Tibial nerve (tissue), 4 donors: ENCODE results near the gene ZNF335. TPM values are rescaled to one million over a fixed set of nuclear protein-coding genes. Genes with fewer than 3 reads are reported as not detected.

Experiments used
- DNase-seq, 2 donors: peaks; one replicate each; pipeline ENCODE4 v3.0.0-alpha.2; 2019; ENCODE audit warnings: low spot score in 2 of 2
- H3K27ac ChIP-seq, 4 donors: fragments of 200-600 bp; sonication (generic) in 3 of 4; one replicate each; pipeline ENCODE4 v1.5.1; 2017 to 2019; ENCODE audit warnings: mild to moderate bottlenecking in 1 of 4
- H3K27me3 ChIP-seq, 2 donors: fragments of 200-600 bp; sonication (generic) in 1 of 2; one replicate each; pipeline versions ENCODE4 v1.5.1 to v1.6.0; 2017 to 2019
- H3K36me3 ChIP-seq, 3 donors: fragments of 200-600 bp; sonication (generic); one replicate each; pipeline ENCODE4 v1.5.1; 2018 to 2019
- H3K4me1 ChIP-seq, 4 donors: fragments of 200-600 bp; sonication (generic) in 3 of 4; one replicate each; pipeline ENCODE4 v1.5.1; 2017 to 2019
- H3K4me3 ChIP-seq, 4 donors: fragments of 200-600 bp; sonication (generic) in 3 of 4; one replicate each; pipeline ENCODE4 v1.5.1; 2017 to 2019; ENCODE audit warnings: mild to moderate bottlenecking in 1 of 4, moderate library complexity in 1 of 4
- H3K9me3 ChIP-seq, 4 donors: fragments of 200-600 bp; sonication (generic) in 3 of 4; one replicate each; pipeline ENCODE4 v1.5.1; 2017 to 2019
- EP300 ChIP-seq, 2 donors: sonication (generic); formaldehyde crosslinking; IDR thresholded peaks; one replicate each; pipeline ENCODE4 v1.6.1; 2017; ENCODE audit warnings: antibody characterized with exemption in 2 of 2, mild to moderate bottlenecking in 1 of 2
- POLR2A ChIP-seq, 2 donors: fragments of 450-650 bp; IDR thresholded peaks; one replicate each; pipeline ENCODE4 v1.6.1; 2017; ENCODE audit warnings: antibody characterized with exemption in 2 of 2, mild to moderate bottlenecking in 2 of 2, moderate library complexity in 2 of 2
- WGBS, 2 donors: methylation state at CpG; one replicate each; pipeline ENCODE4 v1.1.5; 2018; 5-methylcytosine and 5-hydroxymethylcytosine counted together
- total RNA-seq, 4 donors: library from RNA; depleted of rRNA; stranded (reverse); fragments of >200 nt; gene quantifications; one replicate each; pipeline ENCODE4 v1.1.0, GENCODE V29; 2016
- TF ChIP-seq, protein P1 (sequence below), 5 experiments: fragments of 200-600 bp in 3 of 5; fragments of 450-650 bp in 2 of 5; sonication (generic) in 3 of 5; IDR thresholded peaks; one replicate each; pipeline ENCODE4 v1.5.1; 2016 to 2019; ENCODE audit warnings: antibody characterized with exemption in 5 of 5, mild to moderate bottlenecking in 3 of 5, moderate library complexity in 2 of 5

ZNF335 gene
- total RNA-seq, 4 donors from 2014 or later = 24.3 to 42.3 (median 28.6) TPM

GRCh38 chr20:45951925-45952834 is 19.8 kb downstream of the ZNF335 start:
- H3K4me3 ChIP-seq = no peak overlapping the region
- H3K27me3 ChIP-seq = no peaks in the 10 kb centered on the region
- H3K9me3 ChIP-seq = no peaks in the 10 kb centered on the region
- WGBS, 2 donors = 91 to 94% methylated on average over 11 to 19 of the region's 19 CpGs
- no peak overlapping the region for H3K27ac ChIP-seq
- peaks cover 0 to 8% (median 0%) of the 10 kb centered on the region in 4 donors for H3K4me1 ChIP-seq
- no peak for DNase-seq
- no peak for TF ChIP-seq EP300 (IDR thresholded peaks at IDR 0.05)
- no peak for TF ChIP-seq POLR2A (IDR thresholded peaks at IDR 0.05)
- TF ChIP-seq, protein P1, sequence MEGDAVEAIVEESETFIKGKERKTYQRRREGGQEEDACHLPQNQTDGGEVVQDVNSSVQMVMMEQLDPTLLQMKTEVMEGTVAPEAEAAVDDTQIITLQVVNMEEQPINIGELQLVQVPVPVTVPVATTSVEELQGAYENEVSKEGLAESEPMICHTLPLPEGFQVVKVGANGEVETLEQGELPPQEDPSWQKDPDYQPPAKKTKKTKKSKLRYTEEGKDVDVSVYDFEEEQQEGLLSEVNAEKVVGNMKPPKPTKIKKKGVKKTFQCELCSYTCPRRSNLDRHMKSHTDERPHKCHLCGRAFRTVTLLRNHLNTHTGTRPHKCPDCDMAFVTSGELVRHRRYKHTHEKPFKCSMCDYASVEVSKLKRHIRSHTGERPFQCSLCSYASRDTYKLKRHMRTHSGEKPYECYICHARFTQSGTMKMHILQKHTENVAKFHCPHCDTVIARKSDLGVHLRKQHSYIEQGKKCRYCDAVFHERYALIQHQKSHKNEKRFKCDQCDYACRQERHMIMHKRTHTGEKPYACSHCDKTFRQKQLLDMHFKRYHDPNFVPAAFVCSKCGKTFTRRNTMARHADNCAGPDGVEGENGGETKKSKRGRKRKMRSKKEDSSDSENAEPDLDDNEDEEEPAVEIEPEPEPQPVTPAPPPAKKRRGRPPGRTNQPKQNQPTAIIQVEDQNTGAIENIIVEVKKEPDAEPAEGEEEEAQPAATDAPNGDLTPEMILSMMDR (IDR thresholded peaks at IDR 0.05) = no peak
- peaks cover 3 to 91% (median 38%) of the 10 kb centered on the region in 3 donors for H3K36me3 ChIP-seq

DNA sequence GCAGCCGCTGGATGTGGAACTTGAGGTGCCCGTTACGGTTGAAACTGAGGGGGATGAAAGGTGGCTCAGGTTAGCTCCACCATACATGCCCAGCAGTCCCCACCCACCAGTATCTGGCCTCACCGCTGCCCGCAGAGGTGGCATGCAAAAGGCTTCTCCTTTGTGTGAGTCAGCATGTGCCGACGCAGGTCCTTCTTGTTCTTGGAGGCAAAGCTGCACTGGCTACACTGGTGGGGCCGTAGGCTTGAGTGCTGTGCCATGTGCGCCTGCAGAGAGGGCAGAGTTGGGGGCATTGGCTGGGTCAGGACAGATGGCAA is 21.7 kb downstream of the ZNF335 start:
- no peaks in the 10 kb centered on the region for H3K27me3 ChIP-seq
- WGBS, 2 donors = 85 to 86% methylated on average over 9 of the region's 9 CpGs
- no peaks in the 10 kb centered on the region for H3K9me3 ChIP-seq
- no peak for DNase-seq
- no peak overlapping the region for H3K4me3 ChIP-seq
- no peak overlapping the region for H3K27ac ChIP-seq
- TF ChIP-seq EP300 (IDR thresholded peaks at IDR 0.05) (no peak), POLR2A (IDR thresholded peaks at IDR 0.05) (no peak)
- TF ChIP-seq, protein P1 (IDR thresholded peaks at IDR 0.05) = no peak
- H3K36me3 ChIP-seq = peaks cover 3 to 91% (median 51%) of the 10 kb centered on the region in 3 donors
- peaks cover 0 to 26% (median 2%) of the 10 kb centered on the region in 4 donors for H3K4me1 ChIP-seq

DNA sequence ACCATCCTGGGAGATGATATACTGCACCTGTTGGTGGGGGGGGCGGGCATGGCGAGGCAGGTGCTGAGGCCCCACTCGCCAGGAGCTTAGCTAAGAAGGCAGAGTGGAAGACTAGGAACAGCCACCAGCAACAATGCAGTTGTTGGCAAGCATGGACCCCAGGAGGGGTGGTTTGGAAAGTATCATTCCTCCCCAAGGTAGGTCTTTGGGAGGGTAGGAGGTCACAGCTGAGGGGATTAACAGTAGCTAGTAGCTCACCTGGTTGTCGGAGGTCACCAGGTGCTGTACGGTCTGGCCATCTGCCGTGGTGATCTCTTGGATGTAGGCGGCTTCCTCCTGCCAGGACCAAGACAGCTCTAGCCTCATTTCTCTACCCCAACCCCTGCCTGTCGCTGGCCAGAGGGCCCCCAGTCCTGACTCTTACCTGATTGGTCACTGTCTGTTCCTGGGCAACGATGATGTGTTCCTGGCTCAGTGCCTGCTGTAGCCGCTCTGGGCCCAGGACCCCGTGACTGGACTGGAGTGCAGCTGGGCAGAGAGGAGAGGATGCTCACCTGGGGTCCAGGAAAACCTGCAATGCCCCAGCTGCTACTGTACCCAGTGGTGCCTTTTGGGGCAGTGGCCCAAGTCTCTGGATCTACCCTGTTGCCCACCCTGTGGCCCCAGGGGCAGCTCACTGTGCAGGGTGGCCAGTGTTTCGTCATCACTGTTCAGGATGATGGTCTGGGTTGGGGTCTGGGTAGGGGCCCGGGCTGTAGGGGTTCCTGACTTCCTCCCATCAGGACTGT is 22.3 kb downstream of the ZNF335 start:
- Histone ChIP-seq H3K27me3 (no peaks in the 10 kb centered on the region), H3K27ac (no peak overlapping the region), H3K9me3 (no peaks in the 10 kb centered on the region), H3K4me1 (peaks cover 0 to 26% (median 2%) of the 10 kb centered on the region in 4 donors), H3K36me3 (peaks cover 3 to 94% (median 54%) of the 10 kb centered on the region in 3 donors), H3K4me3 (no peak overlapping the region)
- WGBS, 2 donors = 75 to 83% methylated on average over 9 to 12 of the region's 13 CpGs
- no peak for DNase-seq
- TF ChIP-seq EP300 (IDR thresholded peaks at IDR 0.05) = peak in 1 of 2 donors; percentile 21
- TF ChIP-seq POLR2A (IDR thresholded peaks at IDR 0.05) = no peak

- no peaks in the 10 kb centered on the region for H3K9me3 ChIP-seq
- TF ChIP-seq, protein P1 (IDR thresholded peaks at IDR 0.05) = no peak
- TF ChIP-seq POLR2A (IDR thresholded peaks at IDR 0.05) = no peak
- TF ChIP-seq EP300 (IDR thresholded peaks at IDR 0.05) = no peak
- no peaks in the 10 kb centered on the region for H3K27me3 ChIP-seq
- WGBS, 2 donors = 41 to 70% methylated on average over 4 to 7 of the region's 10 CpGs
- DNase-seq = no peak
- peak overlapping the region in 2 of 4 donors; percentile 25 to 82 for H3K27ac ChIP-seq
- peaks cover 3 to 100% (median 58%) of the 10 kb centered on the region in 3 donors for H3K36me3 ChIP-seq
- peaks cover 0 to 26% (median 2%) of the 10 kb centered on the region in 4 donors for H3K4me1 ChIP-seq
- no peak overlapping the region for H3K4me3 ChIP-seq
Measured at GRCh38 chr20:45948742-45949541, 23.1 kb downstream of the ZNF335 start.

- Histone ChIP-seq H3K27ac (peak overlapping the region in 2 of 4 donors; percentile 25 to 82), H3K27me3 (no peaks in the 10 kb centered on the region), H3K36me3 (peaks cover 3 to 100% (median 61%) of the 10 kb centered on the region in 3 donors), H3K4me1 (peaks cover 0 to 26% (median 2%) of the 10 kb centered on the region in 4 donors), H3K9me3 (no peaks in the 10 kb centered on the region), H3K4me3 (no peak overlapping the region)
- 76 to 83% methylated on average over 3 to 7 of the region's 7 CpGs for WGBS, 2 donors
- no peak for DNase-seq
- TF ChIP-seq EP300 (IDR thresholded peaks at IDR 0.05) (no peak), POLR2A (IDR thresholded peaks at IDR 0.05) (no peak)
- TF ChIP-seq, protein P1 (IDR thresholded peaks at IDR 0.05) = no peak
Measured at GRCh38 chr20:45948261-45948733, 23.7 kb downstream of the ZNF335 start.
